Right lobe of liver (tissue), 4 donors: ENCODE data around the gene XRN1.

Experiments
- CTCF ChIP-seq, 4 donors: fragments of 200-600 bp in 3 of 4; fragments of 450-650 bp in 1 of 4; IDR thresholded peaks; one replicate each; pipeline versions ENCODE4 v1.5.1 to v1.8.0; 2016 to 2022; ENCODE audit warnings: antibody characterized with exemption in 4 of 4, mild to moderate bottlenecking in 2 of 4
- POLR2A ChIP-seq: fragments of 450-650 bp; IDR thresholded peaks from one replicate; pipeline ENCODE4 v1.6.1; 2017; ENCODE audit warnings: antibody characterized with exemption, mild to moderate bottlenecking
- donor health status: DM: no; HTN: no; CAD: no.
- donor health status: DM: no; HTN: no; CAD: no.
- donor health status: DM: no; HTN: yes; CAD: no.

GRCh38 chr3:142484912-142485435 lies 37.1 kb upstream of the XRN1 start:
- TF ChIP-seq POLR2A = no peak
- TF ChIP-seq CTCF (IDR thresholded peaks at IDR 0.05) = no peak
